ENCODE results near the gene CRCP.

The CRCP gene

DNA sequence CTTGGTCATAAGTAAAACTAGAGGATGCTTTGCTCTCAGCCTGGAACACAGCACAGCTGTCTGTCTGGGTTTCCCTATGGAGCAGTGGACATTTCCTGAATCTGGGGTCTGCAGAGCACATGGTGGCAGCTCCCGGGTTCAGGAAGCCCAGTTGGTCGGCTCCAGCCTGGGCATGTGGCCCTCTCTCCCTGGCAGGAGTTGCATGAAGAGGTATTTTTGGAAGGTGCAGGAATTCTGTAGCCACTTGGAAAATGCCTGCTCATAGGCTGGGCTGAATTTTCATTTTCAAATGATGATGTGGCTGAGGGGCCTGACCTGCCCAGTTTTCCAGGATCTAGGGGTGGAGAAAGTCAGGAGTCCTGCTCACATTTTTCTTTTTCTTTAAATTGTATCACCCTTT, 83.8 kb downstream of the CRCP start:
- no peak for DNase-seq

DNA sequence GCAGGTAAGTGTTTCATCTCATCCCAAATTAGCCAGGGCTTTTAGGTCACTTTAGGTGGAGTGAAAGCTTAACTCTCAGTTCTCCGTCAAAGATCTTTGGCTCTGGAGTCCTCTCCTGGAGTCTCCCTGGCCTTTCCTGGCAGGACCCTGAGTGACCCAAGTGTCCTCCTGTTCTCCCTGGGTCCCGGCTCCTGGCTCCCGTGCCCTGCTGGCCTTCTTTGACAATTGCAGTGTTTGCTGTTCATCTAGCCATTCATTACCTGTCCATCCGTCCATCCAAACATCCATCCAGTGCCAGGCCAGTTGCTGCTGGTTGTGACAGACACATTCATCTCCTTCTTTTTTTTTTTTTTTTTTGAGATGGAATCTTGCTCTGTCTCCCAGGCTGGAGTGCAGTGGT, 84.3 kb downstream of the CRCP start:
- DNase-seq, result no peak

DNA sequence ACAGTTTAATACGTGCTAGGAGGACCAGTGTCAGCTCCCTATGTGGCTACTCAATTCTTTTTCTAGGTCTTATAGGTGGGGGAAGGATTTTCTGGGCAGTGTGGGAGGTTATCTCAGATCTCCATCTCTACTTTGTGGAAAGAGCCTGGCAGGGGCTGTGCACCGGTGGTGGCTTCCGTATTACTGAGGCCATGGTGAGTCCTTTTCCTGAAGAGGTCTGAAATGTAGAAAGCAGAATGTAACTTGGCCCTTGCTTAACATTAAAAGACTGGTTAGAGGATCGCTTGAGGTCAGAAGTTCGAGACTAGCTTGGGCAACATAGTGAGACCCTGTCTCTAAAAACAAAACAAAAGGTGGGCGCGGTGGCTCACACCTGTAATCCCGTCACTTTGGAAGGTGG, 87.8 kb downstream of the CRCP start:
- DNase-seq, result no peak
